ENCODE measurements around the gene SRRM3. TPM values are rescaled to one million over a fixed set of nuclear protein-coding genes. Genes with fewer than 3 reads are reported as not detected.

Gene SRRM3
- total and polyA plus RNA-seq, 9 of the 15 experiments (the other 6 are each of a cell fraction or from before 2014, with no cell fraction given) = 0.04 to 0.91 (median 0.46) TPM; not detected in 2

GRCh38 chr7:76166404-76167255, 35.1 kb upstream of the SRRM3 start (continued):
- TF ChIP-seq PHB2 (IDR thresholded peaks at IDR 0.05; ENCODE audit: low read depth) (no peak), HDGF (IDR thresholded peaks at IDR 0.05) (no peak), ZNF445 (CRISPR knock-in tag; IDR thresholded peaks at IDR 0.05; ENCODE audit: low read depth) (no peak), MTA2 (IDR thresholded peaks at IDR 0.05; ENCODE audit: low read depth) (no peak), BCOR (IDR thresholded peaks at IDR 0.05) (no peak), DMBX1 (CRISPR knock-in tag; IDR thresholded peaks at IDR 0.05; ENCODE audit: borderline replicate concordance) (no peak; the same call in 1 of the 2 replicates), IFI16 (CRISPR knock-in tag; IDR thresholded peaks at IDR 0.05) (no peak), ZNF431 (CRISPR knock-in tag; IDR thresholded peaks at IDR 0.05) (no peak), ZNF274 (IDR thresholded peaks at IDR 0.05; ENCODE audit: borderline replicate concordance, low read depth, low read length) (no peak), CLOCK (CRISPR knock-in tag; IDR thresholded peaks at IDR 0.05; ENCODE audit: borderline replicate concordance) (no peak), EP400 (IDR thresholded peaks at IDR 0.05) (peak; percentile 85), FOXO4 (CRISPR knock-in tag; IDR thresholded peaks at IDR 0.05) (no peak), MITF (IDR thresholded peaks at IDR 0.05) (no peak), TBL1XR1 (IDR thresholded peaks at IDR 0.05; ENCODE audit: low read length in 2 of 2) (peak in 1 of 2 experiments; percentile 98; a peak in 2 of 4 replicates), STAT6 (CRISPR knock-in tag; IDR thresholded peaks at IDR 0.05) (no peak), EWSR1 (IDR thresholded peaks at IDR 0.05; ENCODE audit: borderline replicate concordance, low read depth, partially characterized antibody) (no peak), FOXK1 (CRISPR knock-in tag; IDR thresholded peaks at IDR 0.05; ENCODE audit: borderline replicate concordance) (no peak), ZNF655 (CRISPR knock-in tag; IDR thresholded peaks at IDR 0.05) (no peak), NR2F6 (CRISPR knock-in tag; IDR thresholded peaks at IDR 0.05) (no peak)

Data from K562 (cell line).